ENCODE results near the gene NR3C2. TPM values are rescaled to one million over a fixed set of nuclear protein-coding genes. Genes with fewer than 3 reads are reported as not detected.

NR3C2 gene
- polyA plus RNA-seq, 1 of the 3 experiments (the other 2 are of a cell fraction), result 0.02 TPM

DNA sequence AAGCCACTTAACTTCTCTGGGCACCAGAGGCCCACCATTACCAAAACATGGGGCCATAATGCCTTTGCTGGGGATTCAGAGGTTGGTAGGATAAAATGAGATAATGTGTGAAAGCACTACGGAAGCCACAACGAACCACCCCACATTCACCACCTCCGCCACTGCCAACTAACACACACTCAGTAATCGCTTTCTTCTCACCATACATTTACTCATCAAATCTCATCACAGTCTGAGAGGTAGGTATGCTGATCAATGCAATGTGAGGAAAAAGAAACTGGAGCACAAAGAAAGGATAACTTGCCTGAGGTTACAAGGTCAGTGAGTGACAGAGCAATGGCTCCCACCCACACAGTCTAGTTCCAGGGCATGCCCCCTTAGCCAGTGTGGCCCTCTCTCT, 257.3 kb downstream of the NR3C2 start:
- no peak overlapping the region for H3K4me2 ChIP-seq
- POLR2A ChIA-PET, result no interaction called here
- no peak overlapping the region for H3K4me3 ChIP-seq (ENCODE audit: low read depth in 2 of 2, low read length in 1 of 2)
- H3K27ac ChIP-seq (ENCODE audit: low read depth in 2 of 2, low read length in 1 of 2), result no peak overlapping the region
- H3K79me2 ChIP-seq (ENCODE audit: insufficient read depth), result no peaks in the 10 kb centered on the region
- H3K27me3 ChIP-seq (ENCODE audit: insufficient read depth), result no peaks in the 10 kb centered on the region
- H3F3A ChIP-seq (replicated peaks; ENCODE audit: insufficient read depth), result no peaks in the 10 kb centered on the region
- CTCF ChIA-PET, result no interaction called here
- 67% methylated on average over 4 of the region's 4 CpGs for WGBS (ENCODE audit: low lambda C conversion rate)
- no peaks in the 10 kb centered on the region for H3K36me3 ChIP-seq (replicated peaks in 1 of 2; ENCODE audit: control insufficient read depth in 1 of 2, insufficient read depth in 2 of 2, low read length in 1 of 2)
- no peaks in the 10 kb centered on the region for H3K9me3 ChIP-seq
- no peaks in the 10 kb centered on the region for H3K4me1 ChIP-seq (ENCODE audit: control insufficient read depth in 1 of 2, insufficient read depth in 2 of 2, low read depth in 1 of 2, low read length in 1 of 2)
- no peaks in the 10 kb centered on the region for H4K20me1 ChIP-seq (ENCODE audit: insufficient read depth)
- H3K9me2 ChIP-seq, result no peaks in the 10 kb centered on the region
- DNase-seq, result no peak
- TF ChIP-seq NRF1 (IDR thresholded peaks at IDR 0.05; ENCODE audit: low read depth, low read length) (no peak), USF1 (IDR thresholded peaks at IDR 0.05; ENCODE audit: borderline replicate concordance, low read depth) (no peak)
- H3K9ac ChIP-seq, result no peak overlapping the region
- no peak overlapping the region for H2AFZ ChIP-seq (ENCODE audit: low read depth)

GRCh38 chr4:148182230-148182911, 259.8 kb downstream of the NR3C2 start:
- Histone ChIP-seq H3K9me2 (no peaks in the 10 kb centered on the region), H4K20me1 (ENCODE audit: insufficient read depth) (no peaks in the 10 kb centered on the region), H3K27me3 (ENCODE audit: insufficient read depth) (no peaks in the 10 kb centered on the region; the same call in 1 of the 2 replicates), H3K4me3 (ENCODE audit: low read depth in 2 of 2, low read length in 1 of 2) (no peak overlapping the region), H3K79me2 (ENCODE audit: insufficient read depth) (no peaks in the 10 kb centered on the region), H3K9me3 (no peaks in the 10 kb centered on the region), H3K4me2 (no peak overlapping the region), H3K36me3 (replicated peaks in 1 of 2; ENCODE audit: control insufficient read depth in 1 of 2, insufficient read depth in 2 of 2, low read length in 1 of 2) (no peaks in the 10 kb centered on the region), H3F3A (replicated peaks; ENCODE audit: insufficient read depth) (no peaks in the 10 kb centered on the region), H3K9ac (no peak overlapping the region), H2AFZ (ENCODE audit: low read depth) (no peak overlapping the region), H3K4me1 (ENCODE audit: control insufficient read depth in 1 of 2, insufficient read depth in 2 of 2, low read depth in 1 of 2, low read length in 1 of 2) (no peaks in the 10 kb centered on the region), H3K27ac (ENCODE audit: low read depth in 2 of 2, low read length in 1 of 2) (no peak overlapping the region)
- ChIA-PET CTCF (no interaction called here), POLR2A (no interaction called here)
- no peak for DNase-seq
- TF ChIP-seq ZBTB33 (IDR thresholded peaks at IDR 0.05; ENCODE audit: borderline replicate concordance, low read depth) (no peak), SMC3 (IDR thresholded peaks at IDR 0.05; ENCODE audit: low read depth, low read length) (no peak), YY1 (IDR thresholded peaks at IDR 0.05; ENCODE audit: low read depth) (no peak), SIN3A (IDR thresholded peaks at IDR 0.05; ENCODE audit: borderline replicate concordance, low read depth, low read length) (no peak), FOSL2 (IDR thresholded peaks at IDR 0.05; ENCODE audit: borderline replicate concordance, low read depth) (no peak), CTCF (IDR thresholded peaks at IDR 0.05) (no peak), CHD2 (IDR thresholded peaks at IDR 0.05; ENCODE audit: low read length, partially characterized antibody) (no peak), TAF1 (IDR thresholded peaks at IDR 0.05; ENCODE audit: borderline replicate concordance, low read depth, low read length) (no peak), GABPA (IDR thresholded peaks at IDR 0.05; ENCODE audit: low read depth) (no peak), FOXM1 (IDR thresholded peaks at IDR 0.05; ENCODE audit: low read depth) (no peak), MEF2A (IDR thresholded peaks at IDR 0.05; ENCODE audit: borderline replicate concordance, low read depth) (no peak), NRF1 (IDR thresholded peaks at IDR 0.05; ENCODE audit: low read depth, low read length) (no peak), EZH2phosphoT487 (IDR thresholded peaks at IDR 0.05; ENCODE audit: borderline replicate concordance, low read depth) (no peak)
- WGBS (ENCODE audit: low lambda C conversion rate), result 45% methylated on average over 3 of the region's 3 CpGs

Data from SK-N-SH (cell line).